MM.1S (cell line): ENCODE measurements around the gene AKT1S1.

ENCODE experiments used
- EZH2 ChIP-seq: fragments of 300-600 bp; sonication (generic); optimal IDR thresholded peaks from 2 replicates; pipeline ENCODE3; 2017; ENCODE audit warnings: low read depth, mild to moderate bottlenecking, antibody characterized with exemption, low read length, mixed read lengths
- EZH2phosphoT487 ChIP-seq: fragments of 300-600 bp; sonication (generic); IDR thresholded peaks from 2 replicates; pipeline ENCODE4 v1.6.1; 2018; ENCODE audit warnings: antibody characterized with exemption, low read length
- TF ChIP-seq, protein P1 (sequence below): fragments of 300-600 bp; sonication (generic); IDR thresholded peaks from 2 replicates; pipeline ENCODE4 v1.5.1; 2016; ENCODE audit warnings: antibody characterized with exemption, low read length, mixed read lengths

DNA sequence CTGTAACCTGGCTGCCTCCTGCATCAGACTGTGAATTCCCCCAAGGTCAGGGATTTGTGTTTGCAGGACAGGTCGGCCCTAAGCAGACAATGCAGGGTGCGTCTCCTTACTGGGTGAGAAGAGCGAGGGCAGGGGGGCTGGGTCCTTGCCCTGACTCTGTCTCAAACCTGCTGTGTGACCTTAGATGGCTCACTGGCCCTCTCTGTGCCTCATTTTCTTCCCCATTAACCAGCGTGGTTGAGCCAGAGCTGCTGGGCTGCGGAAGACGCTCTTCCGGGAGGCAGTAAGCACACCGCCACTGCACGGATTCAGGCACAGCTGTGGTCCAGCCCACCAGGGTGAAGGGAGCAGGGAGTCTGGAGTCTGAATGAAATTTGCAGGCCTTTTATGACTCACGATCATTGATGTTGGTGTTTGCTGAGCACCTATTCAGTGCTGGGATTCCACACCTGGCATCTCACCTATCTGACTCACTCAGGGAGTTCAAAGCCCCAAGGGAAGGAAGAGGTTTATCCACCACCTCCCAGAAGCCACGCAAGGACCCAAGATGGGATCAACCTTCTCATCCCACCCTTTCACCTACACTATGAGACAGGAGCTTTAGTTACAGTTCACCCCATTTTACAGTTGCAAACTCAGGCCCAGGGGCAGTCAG is 2.5 kb downstream of the AKT1S1 start:
- TF ChIP-seq, protein P1, sequence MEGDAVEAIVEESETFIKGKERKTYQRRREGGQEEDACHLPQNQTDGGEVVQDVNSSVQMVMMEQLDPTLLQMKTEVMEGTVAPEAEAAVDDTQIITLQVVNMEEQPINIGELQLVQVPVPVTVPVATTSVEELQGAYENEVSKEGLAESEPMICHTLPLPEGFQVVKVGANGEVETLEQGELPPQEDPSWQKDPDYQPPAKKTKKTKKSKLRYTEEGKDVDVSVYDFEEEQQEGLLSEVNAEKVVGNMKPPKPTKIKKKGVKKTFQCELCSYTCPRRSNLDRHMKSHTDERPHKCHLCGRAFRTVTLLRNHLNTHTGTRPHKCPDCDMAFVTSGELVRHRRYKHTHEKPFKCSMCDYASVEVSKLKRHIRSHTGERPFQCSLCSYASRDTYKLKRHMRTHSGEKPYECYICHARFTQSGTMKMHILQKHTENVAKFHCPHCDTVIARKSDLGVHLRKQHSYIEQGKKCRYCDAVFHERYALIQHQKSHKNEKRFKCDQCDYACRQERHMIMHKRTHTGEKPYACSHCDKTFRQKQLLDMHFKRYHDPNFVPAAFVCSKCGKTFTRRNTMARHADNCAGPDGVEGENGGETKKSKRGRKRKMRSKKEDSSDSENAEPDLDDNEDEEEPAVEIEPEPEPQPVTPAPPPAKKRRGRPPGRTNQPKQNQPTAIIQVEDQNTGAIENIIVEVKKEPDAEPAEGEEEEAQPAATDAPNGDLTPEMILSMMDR = no peak
- no peak for TF ChIP-seq EZH2
- no peak for TF ChIP-seq EZH2phosphoT487
